ENCODE results near the gene OR5B3. TPM values are rescaled to one million over a fixed set of nuclear protein-coding genes. Genes with fewer than 3 reads are reported as not detected.

OR5B3 gene
- polyA plus RNA-seq, 1 experiment = not detected

DNA sequence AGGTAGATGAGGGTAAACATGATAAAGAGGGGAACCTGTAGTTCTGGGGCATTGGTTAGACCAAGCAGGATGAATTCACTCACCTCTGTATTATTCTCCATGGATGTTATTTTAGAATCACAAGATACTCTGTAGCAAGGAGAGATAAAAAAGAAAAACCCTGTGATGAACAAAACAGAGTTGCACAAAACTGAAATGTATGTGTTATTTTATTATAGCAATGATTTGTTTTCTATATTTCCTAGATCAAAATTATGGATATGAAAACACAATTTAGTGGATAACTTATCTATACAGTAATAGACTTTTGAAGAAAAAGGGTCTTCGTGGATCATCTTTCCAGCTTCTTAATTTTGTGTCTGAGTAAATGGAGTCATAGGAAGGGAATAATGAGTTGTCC lies 47.7 kb downstream of the OR5B3 start, which contains the start of gene OR5B17:
Gene OR5B17, minus strand, starts transcription at position 101 of the 400 bp plus-strand sequence. Its CDS starts 0 bp downstream, at position 101.
- Histone ChIP-seq H3K4me3 (ENCODE audit: low read depth, low read length) (no peak within 1 kb of the TSS), H3K27me3 (ENCODE audit: control insufficient read depth, insufficient read depth, low read length) (no peaks in the 10 kb centered on the region), H3K27ac (ENCODE audit: low read depth, low read length) (no peak within 1 kb of the TSS), H3K9me3 (ENCODE audit: control insufficient read depth, insufficient read depth, low read length) (no peaks in the 10 kb centered on the region)
- CTCF ChIA-PET = no interaction called here
- TF ChIP-seq, protein P1, sequence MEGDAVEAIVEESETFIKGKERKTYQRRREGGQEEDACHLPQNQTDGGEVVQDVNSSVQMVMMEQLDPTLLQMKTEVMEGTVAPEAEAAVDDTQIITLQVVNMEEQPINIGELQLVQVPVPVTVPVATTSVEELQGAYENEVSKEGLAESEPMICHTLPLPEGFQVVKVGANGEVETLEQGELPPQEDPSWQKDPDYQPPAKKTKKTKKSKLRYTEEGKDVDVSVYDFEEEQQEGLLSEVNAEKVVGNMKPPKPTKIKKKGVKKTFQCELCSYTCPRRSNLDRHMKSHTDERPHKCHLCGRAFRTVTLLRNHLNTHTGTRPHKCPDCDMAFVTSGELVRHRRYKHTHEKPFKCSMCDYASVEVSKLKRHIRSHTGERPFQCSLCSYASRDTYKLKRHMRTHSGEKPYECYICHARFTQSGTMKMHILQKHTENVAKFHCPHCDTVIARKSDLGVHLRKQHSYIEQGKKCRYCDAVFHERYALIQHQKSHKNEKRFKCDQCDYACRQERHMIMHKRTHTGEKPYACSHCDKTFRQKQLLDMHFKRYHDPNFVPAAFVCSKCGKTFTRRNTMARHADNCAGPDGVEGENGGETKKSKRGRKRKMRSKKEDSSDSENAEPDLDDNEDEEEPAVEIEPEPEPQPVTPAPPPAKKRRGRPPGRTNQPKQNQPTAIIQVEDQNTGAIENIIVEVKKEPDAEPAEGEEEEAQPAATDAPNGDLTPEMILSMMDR (IDR thresholded peaks at IDR 0.05; ENCODE audit: low read depth, low read length) = no peak
- POLR2A ChIA-PET = no interaction called here
- DNase-seq (ENCODE audit: low read depth, low spot score) = no peak

DNA sequence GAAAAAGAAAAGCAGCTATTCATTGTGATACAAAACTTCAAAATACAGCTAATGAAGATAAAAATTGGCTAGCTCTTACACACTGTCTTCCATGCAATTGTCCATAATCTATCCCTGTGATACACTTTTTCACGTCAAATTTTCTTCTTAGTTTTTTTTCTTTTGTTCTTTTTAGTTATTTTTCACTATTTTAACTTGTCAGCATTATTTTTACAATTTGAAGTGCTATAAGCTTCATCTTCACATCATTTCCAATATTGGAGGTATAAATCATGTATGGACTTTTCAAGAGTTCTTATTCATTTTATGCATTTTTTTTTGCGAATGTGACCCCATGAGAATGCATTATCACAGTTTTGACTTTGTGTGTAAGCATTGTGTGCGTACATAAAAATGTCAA lies 51.9 kb downstream of the OR5B3 start:
- Histone ChIP-seq H3K27ac (ENCODE audit: low read depth, low read length) (no peak overlapping the region), H3K27me3 (ENCODE audit: control insufficient read depth, insufficient read depth, low read length) (no peaks in the 10 kb centered on the region), H3K9me3 (ENCODE audit: control insufficient read depth, insufficient read depth, low read length) (no peaks in the 10 kb centered on the region), H3K4me3 (ENCODE audit: low read depth, low read length) (no peak overlapping the region)
- TF ChIP-seq, protein P1 (IDR thresholded peaks at IDR 0.05; ENCODE audit: low read depth, low read length) = no peak
- ChIA-PET CTCF (no interaction called here), POLR2A (no interaction called here)
- no peak for DNase-seq (ENCODE audit: low read depth, low spot score)

Other genes starting within 250 kb of the OR5B3 start
- not detected in 2 replicates for gene OR9Q2, start 217.8 kb downstream of the OR5B3 start, polyA plus RNA-seq (2011; rRNA removed)
- gene OR1S2, start 202.7 kb downstream of the OR5B3 start, polyA plus RNA-seq (2011; rRNA removed) = not detected in 2 replicates
- not detected in 2 replicates for gene OR1S1, start 194.2 kb downstream of the OR5B3 start, polyA plus RNA-seq (2011; rRNA removed)
- 0.12 and 0.17 TPM in 2 replicates for gene OR10Q1, start 178.0 kb downstream of the OR5B3 start, polyA plus RNA-seq (2011; rRNA removed)
- not detected in 2 replicates for gene OR10W1, start 138.6 kb downstream of the OR5B3 start, polyA plus RNA-seq (2011; rRNA removed)
- not detected in 2 replicates for gene OR5B17, start 47.8 kb downstream of the OR5B3 start, polyA plus RNA-seq (2011; rRNA removed)
- gene OR5B2, start 21.2 kb upstream of the OR5B3 start, polyA plus RNA-seq (2011; rRNA removed) = 0.05 TPM in 1 of 2 replicates, not detected in the other
- not detected in 2 replicates for gene OR5B12, start 35.4 kb upstream of the OR5B3 start, polyA plus RNA-seq (2011; rRNA removed)
- not detected in 2 replicates for gene OR5B21, start 101.2 kb upstream of the OR5B3 start, polyA plus RNA-seq (2011; rRNA removed)
- gene LPXN, start 169.0 kb upstream of the OR5B3 start, polyA plus RNA-seq (2011; rRNA removed) = 11.5 and 12.3 TPM in 2 replicates
- gene ZFP91, start 172.2 kb upstream of the OR5B3 start, polyA plus RNA-seq (2011; rRNA removed) = 38.8 and 47.9 TPM in 2 replicates
- gene CNTF, start 215.8 kb upstream of the OR5B3 start, polyA plus RNA-seq (2011; rRNA removed) = 0.55 and 1.1 TPM in 2 replicates